GM23338 (cell line): Measurements from ENCODE around the gene NPS.

Experiments used
- CREB1 ChIP-seq: fragments of 250-450 bp; sonication (Bioruptor Pico); IDR thresholded peaks from 2 replicates; pipeline ENCODE4 v1.5.0; 2020; ENCODE audit warnings: low read depth, mild to moderate bottlenecking, moderate library complexity
- CTCF ChIP-seq, 2 experiments: fragments of 200-600 bp in 1 of 2; sonication (generic) in 1 of 2; conservative IDR thresholded peaks; 2 replicates each; pipeline versions ENCODE4 v1.5.1 to v1.6.1; 2016 to 2017; ENCODE audit warnings: antibody characterized with exemption in 2 of 2, low read depth in 2 of 2, mild to moderate bottlenecking in 2 of 2, moderate library complexity in 1 of 2
- ETS1 ChIP-seq: IDR thresholded peaks from 2 replicates; pipeline ENCODE4 v1.6.1; 2016; ENCODE audit warnings: antibody characterized with exemption
- EZH2 ChIP-seq: fragments of 200-600 bp; sonication (generic); IDR thresholded peaks from one replicate; pipeline ENCODE4 v1.8.0; 2017; ENCODE audit warnings: antibody characterized with exemption, mild to moderate bottlenecking, low read depth; ENCODE audit not compliant: unreplicated experiment
- EZH2phosphoT487 ChIP-seq: fragments of 200-600 bp; sonication (generic); IDR thresholded peaks from one replicate; pipeline ENCODE4 v1.8.1; 2018; ENCODE audit warnings: antibody characterized with exemption; ENCODE audit not compliant: unreplicated experiment
- JUNB ChIP-seq: IDR thresholded peaks from one replicate; pipeline ENCODE4 v1.6.1; 2016; ENCODE audit warnings: antibody characterized with exemption; ENCODE audit not compliant: unreplicated experiment
- NANOG ChIP-seq: IDR thresholded peaks from 2 replicates; pipeline ENCODE4 v1.6.1; 2016; ENCODE audit warnings: antibody characterized with exemption, borderline replicate concordance
- POLR2AphosphoS5 ChIP-seq: IDR thresholded peaks from 2 replicates; pipeline ENCODE4 v1.6.1; 2016; ENCODE audit warnings: antibody characterized with exemption, low read depth
- REST ChIP-seq: IDR thresholded peaks from one replicate; pipeline ENCODE4 v1.6.1; 2018; ENCODE audit warnings: antibody characterized with exemption; ENCODE audit not compliant: unreplicated experiment
- ZNF114 ChIP-seq: fragments of 250-450 bp; sonication (Bioruptor Pico); IDR thresholded peaks from 2 replicates; pipeline ENCODE4 v1.5.0; 2020; ENCODE audit warnings: mild to moderate bottlenecking, moderate library complexity

- TF ChIP-seq EZH2, result no peak
- no peak for TF ChIP-seq POLR2AphosphoS5
- TF ChIP-seq CTCF (conservative IDR thresholded peaks at IDR 0.05; ENCODE audit: low read depth in 2 of 2), result no peak
- no peak for TF ChIP-seq EZH2phosphoT487
- no peak for TF ChIP-seq ETS1
- no peak for TF ChIP-seq CREB1 (CRISPR knock-in tag)
- TF ChIP-seq REST, result no peak
- no peak for TF ChIP-seq ZNF114
- TF ChIP-seq NANOG, result no peak
- no peak for TF ChIP-seq JUNB
These were observed 23.4 kb upstream of the NPS start for GRCh38 chr10:127525686-127526085.
